GM23338 (cell line): ENCODE data around the gene CXCL8.

Experiments
- CREB1 ChIP-seq: fragments of 250-450 bp; sonication (Bioruptor Pico); IDR thresholded peaks from 2 replicates; pipeline ENCODE4 v1.5.0; 2020; ENCODE audit warnings: low read depth, mild to moderate bottlenecking, moderate library complexity
- EZH2 ChIP-seq: fragments of 200-600 bp; sonication (generic); IDR thresholded peaks from one replicate; pipeline ENCODE4 v1.8.0; 2017; ENCODE audit warnings: antibody characterized with exemption, mild to moderate bottlenecking, low read depth; ENCODE audit not compliant: unreplicated experiment
- EZH2phosphoT487 ChIP-seq: fragments of 200-600 bp; sonication (generic); IDR thresholded peaks from one replicate; pipeline ENCODE4 v1.8.1; 2018; ENCODE audit warnings: antibody characterized with exemption; ENCODE audit not compliant: unreplicated experiment
- POLR2AphosphoS5 ChIP-seq: IDR thresholded peaks from 2 replicates; pipeline ENCODE4 v1.6.1; 2016; ENCODE audit warnings: antibody characterized with exemption, low read depth
- ZNF114 ChIP-seq: fragments of 250-450 bp; sonication (Bioruptor Pico); IDR thresholded peaks from 2 replicates; pipeline ENCODE4 v1.5.0; 2020; ENCODE audit warnings: mild to moderate bottlenecking, moderate library complexity
- TF ChIP-seq, protein P1 (sequence below), 2 experiments: fragments of 200-600 bp in 1 of 2; sonication (generic) in 1 of 2; conservative IDR thresholded peaks; 2 replicates each; pipeline versions ENCODE4 v1.5.1 to v1.6.1; 2016 to 2017; ENCODE audit warnings: antibody characterized with exemption in 2 of 2, low read depth in 2 of 2, mild to moderate bottlenecking in 2 of 2, moderate library complexity in 1 of 2
- TF ChIP-seq, protein P2 (sequence below): IDR thresholded peaks from one replicate; pipeline ENCODE4 v1.6.1; 2018; ENCODE audit warnings: antibody characterized with exemption; ENCODE audit not compliant: unreplicated experiment

DNA sequence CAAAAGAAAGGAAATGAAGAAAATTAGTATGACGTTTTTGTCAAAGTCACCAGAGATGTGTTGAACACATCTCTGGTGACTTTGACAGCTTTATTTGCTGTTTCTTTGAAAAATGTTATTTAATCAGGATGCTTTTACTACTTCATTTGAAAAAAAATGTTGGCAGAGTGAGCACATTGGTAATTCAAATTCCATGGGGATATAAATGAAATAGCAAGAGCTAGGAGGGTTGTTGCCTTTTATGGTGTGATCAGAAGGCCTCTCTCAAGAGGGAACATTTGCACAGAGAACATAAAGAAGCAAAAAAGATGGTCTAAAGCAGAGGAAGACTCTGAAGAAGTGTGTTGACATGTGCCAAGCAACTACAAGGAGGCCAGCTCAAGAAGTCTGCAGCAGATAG is 46.6 kb upstream of the CXCL8 start:
- TF ChIP-seq, protein P1, sequence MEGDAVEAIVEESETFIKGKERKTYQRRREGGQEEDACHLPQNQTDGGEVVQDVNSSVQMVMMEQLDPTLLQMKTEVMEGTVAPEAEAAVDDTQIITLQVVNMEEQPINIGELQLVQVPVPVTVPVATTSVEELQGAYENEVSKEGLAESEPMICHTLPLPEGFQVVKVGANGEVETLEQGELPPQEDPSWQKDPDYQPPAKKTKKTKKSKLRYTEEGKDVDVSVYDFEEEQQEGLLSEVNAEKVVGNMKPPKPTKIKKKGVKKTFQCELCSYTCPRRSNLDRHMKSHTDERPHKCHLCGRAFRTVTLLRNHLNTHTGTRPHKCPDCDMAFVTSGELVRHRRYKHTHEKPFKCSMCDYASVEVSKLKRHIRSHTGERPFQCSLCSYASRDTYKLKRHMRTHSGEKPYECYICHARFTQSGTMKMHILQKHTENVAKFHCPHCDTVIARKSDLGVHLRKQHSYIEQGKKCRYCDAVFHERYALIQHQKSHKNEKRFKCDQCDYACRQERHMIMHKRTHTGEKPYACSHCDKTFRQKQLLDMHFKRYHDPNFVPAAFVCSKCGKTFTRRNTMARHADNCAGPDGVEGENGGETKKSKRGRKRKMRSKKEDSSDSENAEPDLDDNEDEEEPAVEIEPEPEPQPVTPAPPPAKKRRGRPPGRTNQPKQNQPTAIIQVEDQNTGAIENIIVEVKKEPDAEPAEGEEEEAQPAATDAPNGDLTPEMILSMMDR (conservative IDR thresholded peaks at IDR 0.05; ENCODE audit: low read depth in 2 of 2): no peak
- TF ChIP-seq ZNF114 (CRISPR knock-in tag) (no peak), POLR2AphosphoS5 (no peak), EZH2 (no peak), CREB1 (no peak), EZH2phosphoT487 (no peak)
- TF ChIP-seq, protein P2, sequence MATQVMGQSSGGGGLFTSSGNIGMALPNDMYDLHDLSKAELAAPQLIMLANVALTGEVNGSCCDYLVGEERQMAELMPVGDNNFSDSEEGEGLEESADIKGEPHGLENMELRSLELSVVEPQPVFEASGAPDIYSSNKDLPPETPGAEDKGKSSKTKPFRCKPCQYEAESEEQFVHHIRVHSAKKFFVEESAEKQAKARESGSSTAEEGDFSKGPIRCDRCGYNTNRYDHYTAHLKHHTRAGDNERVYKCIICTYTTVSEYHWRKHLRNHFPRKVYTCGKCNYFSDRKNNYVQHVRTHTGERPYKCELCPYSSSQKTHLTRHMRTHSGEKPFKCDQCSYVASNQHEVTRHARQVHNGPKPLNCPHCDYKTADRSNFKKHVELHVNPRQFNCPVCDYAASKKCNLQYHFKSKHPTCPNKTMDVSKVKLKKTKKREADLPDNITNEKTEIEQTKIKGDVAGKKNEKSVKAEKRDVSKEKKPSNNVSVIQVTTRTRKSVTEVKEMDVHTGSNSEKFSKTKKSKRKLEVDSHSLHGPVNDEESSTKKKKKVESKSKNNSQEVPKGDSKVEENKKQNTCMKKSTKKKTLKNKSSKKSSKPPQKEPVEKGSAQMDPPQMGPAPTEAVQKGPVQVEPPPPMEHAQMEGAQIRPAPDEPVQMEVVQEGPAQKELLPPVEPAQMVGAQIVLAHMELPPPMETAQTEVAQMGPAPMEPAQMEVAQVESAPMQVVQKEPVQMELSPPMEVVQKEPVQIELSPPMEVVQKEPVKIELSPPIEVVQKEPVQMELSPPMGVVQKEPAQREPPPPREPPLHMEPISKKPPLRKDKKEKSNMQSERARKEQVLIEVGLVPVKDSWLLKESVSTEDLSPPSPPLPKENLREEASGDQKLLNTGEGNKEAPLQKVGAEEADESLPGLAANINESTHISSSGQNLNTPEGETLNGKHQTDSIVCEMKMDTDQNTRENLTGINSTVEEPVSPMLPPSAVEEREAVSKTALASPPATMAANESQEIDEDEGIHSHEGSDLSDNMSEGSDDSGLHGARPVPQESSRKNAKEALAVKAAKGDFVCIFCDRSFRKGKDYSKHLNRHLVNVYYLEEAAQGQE: no peak
